ENCODE measurements around the gene MYBPC1. TPM values are rescaled to one million over a fixed set of nuclear protein-coding genes. Genes with fewer than 3 reads are reported as not detected.

Gene MYBPC1
- polyA plus RNA-seq, 3 donors, result 0.04 to 0.16 TPM; not detected in 1

DNA sequence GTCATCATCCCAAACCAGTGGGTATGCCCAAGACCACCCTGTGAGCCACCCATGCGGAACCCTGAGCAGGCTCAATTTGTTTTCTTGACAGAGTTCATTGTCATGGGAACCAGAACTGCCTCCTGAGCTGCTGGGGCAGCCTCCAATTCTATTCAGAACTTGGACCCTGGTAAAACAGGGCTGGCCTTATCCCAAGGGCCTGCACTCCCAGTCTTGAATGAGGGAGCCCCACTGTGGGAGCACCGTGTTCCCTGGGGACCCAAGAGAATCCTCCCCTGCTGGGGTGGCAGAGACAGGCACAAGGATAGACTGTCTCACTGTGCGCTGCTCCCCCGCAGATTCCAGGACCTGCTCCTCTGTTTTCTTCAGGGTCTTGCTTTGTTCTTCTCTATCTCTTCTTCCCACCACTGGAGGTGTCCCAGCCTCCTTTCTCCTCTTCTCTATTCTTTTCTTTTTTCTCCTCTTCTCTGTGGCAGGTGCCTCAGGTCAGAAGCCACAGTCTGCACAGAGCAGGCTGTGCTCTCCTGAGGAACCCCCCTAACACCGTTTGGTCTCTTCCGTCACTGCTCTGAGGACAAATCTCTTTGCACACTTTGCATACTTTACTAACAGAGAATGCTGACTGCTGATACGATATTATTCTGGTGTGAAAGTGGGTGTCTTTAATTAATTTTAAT lies 71.4 kb downstream of the MYBPC1 start:
- WGBS (ENCODE audit: insufficient coverage), result 99% methylated on average over 4 of the region's 7 CpGs
- peaks cover 19% of the 10 kb centered on the region for H3K4me1 Mint-ChIP-seq
- H3K36me3 Mint-ChIP-seq, result no peaks in the 10 kb centered on the region
- no peaks in the 10 kb centered on the region for H3K9me3 ChIP-seq (replicated peaks in 1 of 2; ENCODE audit: control insufficient read depth in 1 of 2, insufficient read depth in 1 of 2, low read length in 2 of 2)
- no peak overlapping the region for H3K4me3 ChIP-seq (replicated peaks in 1 of 3; ENCODE audit: low read depth in 2 of 3, low read length in 3 of 3)
- no peak overlapping the region for H3K4me3 Mint-ChIP-seq
- H2AFZ ChIP-seq (ENCODE audit: insufficient read depth, low read depth, low read length, poor library complexity, severe bottlenecking), result no peak overlapping the region
- no peak overlapping the region for H3K27ac ChIP-seq (ENCODE audit: low read depth in 1 of 2, low read length in 2 of 2)
- peaks cover 0 to 2% (median 0%) of the 10 kb centered on the region in 3 donors for H3K27me3 Mint-ChIP-seq (ENCODE audit: low read depth in 3 of 3)
- no peaks in the 10 kb centered on the region for H3K9me3 Mint-ChIP-seq
- H3K27ac Mint-ChIP-seq, result peak overlapping the region in 2 of 7 donors; percentile 14 to 19
- no peaks in the 10 kb centered on the region for H3K27me3 ChIP-seq (ENCODE audit: control insufficient read depth in 2 of 2, insufficient read depth in 2 of 2, low read length in 2 of 2)
- H4K20me1 ChIP-seq (ENCODE audit: insufficient read depth, low read length), result no peaks in the 10 kb centered on the region
- H3K4me2 ChIP-seq (replicated peaks; ENCODE audit: extremely low read depth, low read length, poor library complexity, severe bottlenecking), result no peak overlapping the region
- intact Hi-C loops (cut with micrococcal nuclease), result no loop called here
- no peaks in the 10 kb centered on the region for H3K79me2 ChIP-seq (ENCODE audit: insufficient read depth, low read length)
- no peak overlapping the region for H3K9ac ChIP-seq (ENCODE audit: insufficient read depth, low read length, poor library complexity, severe bottlenecking)
- H3K4me1 ChIP-seq (ENCODE audit: control insufficient read depth in 1 of 2, insufficient read depth in 2 of 2, low read length in 2 of 2), result peaks cover 21% of the 10 kb centered on the region in 2 donors
- TF ChIP-seq, protein P1, sequence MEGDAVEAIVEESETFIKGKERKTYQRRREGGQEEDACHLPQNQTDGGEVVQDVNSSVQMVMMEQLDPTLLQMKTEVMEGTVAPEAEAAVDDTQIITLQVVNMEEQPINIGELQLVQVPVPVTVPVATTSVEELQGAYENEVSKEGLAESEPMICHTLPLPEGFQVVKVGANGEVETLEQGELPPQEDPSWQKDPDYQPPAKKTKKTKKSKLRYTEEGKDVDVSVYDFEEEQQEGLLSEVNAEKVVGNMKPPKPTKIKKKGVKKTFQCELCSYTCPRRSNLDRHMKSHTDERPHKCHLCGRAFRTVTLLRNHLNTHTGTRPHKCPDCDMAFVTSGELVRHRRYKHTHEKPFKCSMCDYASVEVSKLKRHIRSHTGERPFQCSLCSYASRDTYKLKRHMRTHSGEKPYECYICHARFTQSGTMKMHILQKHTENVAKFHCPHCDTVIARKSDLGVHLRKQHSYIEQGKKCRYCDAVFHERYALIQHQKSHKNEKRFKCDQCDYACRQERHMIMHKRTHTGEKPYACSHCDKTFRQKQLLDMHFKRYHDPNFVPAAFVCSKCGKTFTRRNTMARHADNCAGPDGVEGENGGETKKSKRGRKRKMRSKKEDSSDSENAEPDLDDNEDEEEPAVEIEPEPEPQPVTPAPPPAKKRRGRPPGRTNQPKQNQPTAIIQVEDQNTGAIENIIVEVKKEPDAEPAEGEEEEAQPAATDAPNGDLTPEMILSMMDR (IDR thresholded peaks at IDR 0.05), result no peak
- no peaks in the 10 kb centered on the region for H3K36me3 ChIP-seq (replicated peaks in 1 of 2; ENCODE audit: control insufficient read depth in 1 of 2, insufficient read depth in 2 of 2, low read length in 2 of 2)
- no peak for DNase-seq

DNA sequence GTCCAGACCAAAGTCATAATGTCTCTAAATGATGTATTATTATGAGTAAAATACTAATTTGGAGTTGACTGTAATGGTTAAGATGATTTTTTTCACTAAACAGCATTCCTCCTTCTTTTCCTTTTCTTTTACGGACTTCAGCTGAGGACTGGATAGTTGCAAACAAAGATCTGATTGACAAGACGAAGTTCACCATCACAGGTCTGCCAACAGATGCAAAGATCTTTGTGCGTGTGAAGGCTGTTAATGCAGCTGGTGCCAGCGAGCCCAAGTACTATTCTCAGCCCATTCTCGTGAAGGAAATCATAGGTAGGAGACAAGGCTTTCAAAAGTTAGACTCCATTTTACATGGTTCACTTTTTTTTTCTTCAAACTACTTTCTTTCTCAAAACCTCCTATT lies 72.8 kb downstream of the MYBPC1 start:
- H3K36me3 Mint-ChIP-seq, result no peaks in the 10 kb centered on the region
- H3K27ac Mint-ChIP-seq, result no peak overlapping the region
- Histone ChIP-seq H3K4me1 (ENCODE audit: control insufficient read depth in 1 of 2, insufficient read depth in 2 of 2, low read length in 2 of 2) (peaks cover 35% of the 10 kb centered on the region in 2 donors), H3K4me2 (replicated peaks; ENCODE audit: extremely low read depth, low read length, poor library complexity, severe bottlenecking) (no peak overlapping the region), H3K4me3 (replicated peaks in 1 of 3; ENCODE audit: low read depth in 2 of 3, low read length in 3 of 3) (no peak overlapping the region), H3K9me3 (replicated peaks in 1 of 2; ENCODE audit: control insufficient read depth in 1 of 2, insufficient read depth in 1 of 2, low read length in 2 of 2) (no peaks in the 10 kb centered on the region), H3K36me3 (replicated peaks in 1 of 2; ENCODE audit: control insufficient read depth in 1 of 2, insufficient read depth in 2 of 2, low read length in 2 of 2) (no peaks in the 10 kb centered on the region), H2AFZ (ENCODE audit: insufficient read depth, low read depth, low read length, poor library complexity, severe bottlenecking) (no peak overlapping the region), H3K27ac (ENCODE audit: low read depth in 1 of 2, low read length in 2 of 2) (no peak overlapping the region), H3K27me3 (ENCODE audit: control insufficient read depth in 2 of 2, insufficient read depth in 2 of 2, low read length in 2 of 2) (no peaks in the 10 kb centered on the region), H3K9ac (ENCODE audit: insufficient read depth, low read length, poor library complexity, severe bottlenecking) (no peak overlapping the region), H3K79me2 (ENCODE audit: insufficient read depth, low read length) (no peaks in the 10 kb centered on the region), H4K20me1 (ENCODE audit: insufficient read depth, low read length) (no peaks in the 10 kb centered on the region)
- no peak for DNase-seq
- intact Hi-C loops (cut with micrococcal nuclease), result no loop called here
- H3K4me1 Mint-ChIP-seq, result peaks cover 33% of the 10 kb centered on the region
- TF ChIP-seq, protein P1 (IDR thresholded peaks at IDR 0.05), result no peak
- peaks cover 0 to 2% (median 0%) of the 10 kb centered on the region in 3 donors for H3K27me3 Mint-ChIP-seq (ENCODE audit: low read depth in 3 of 3)
- H3K4me3 Mint-ChIP-seq, result no peak overlapping the region
- H3K9me3 Mint-ChIP-seq, result no peaks in the 10 kb centered on the region
- WGBS (ENCODE audit: insufficient coverage), result 96% methylated on average over 3 of the region's 5 CpGs
